K562 (cell line): ENCODE data around the gene MZB1. TPM values are rescaled to one million over a fixed set of nuclear protein-coding genes. Genes with fewer than 3 reads are reported as not detected.

Experiments used
- CCNT2 ChIP-seq: IDR thresholded peaks from 2 replicates; pipeline ENCODE4 v1.6.1; 2011; ENCODE audit warnings: borderline replicate concordance, low read depth, mild to moderate bottlenecking, moderate library complexity, mixed read lengths, low read length; ENCODE audit not compliant: insufficient read length; ENCODE audit errors: extremely low read depth
- CHD4 ChIP-seq: fragments of 200-600 bp; sonication (generic); IDR thresholded peaks from 3 replicates; pipeline ENCODE4 v1.6.1; 2012; ENCODE audit warnings: low read depth, mild to moderate bottlenecking, mixed read lengths, low read length, inconsistent platforms; ENCODE audit not compliant: insufficient read depth, insufficient replicate concordance, poor library complexity, severe bottlenecking
- ETV1 ChIP-seq: fragments of 450-650 bp; conservative IDR thresholded peaks from 2 replicates; pipeline ENCODE4 v1.6.1; 2016; ENCODE audit warnings: missing genetic modification characterization, control low read depth, low read depth, missing compliant biosample characterization
- NR4A1 ChIP-seq, 2 experiments: fragments of 250-450 bp in 1 of 2; fragments of 450-650 bp in 1 of 2; sonication (Bioruptor Pico) in 1 of 2; IDR thresholded peaks; 2 replicates each; pipeline versions ENCODE4 v1.4.0 to v1.6.1; 2016 to 2020; ENCODE audit warnings: mild to moderate bottlenecking in 2 of 2, missing compliant biosample characterization in 1 of 2, missing genetic modification characterization in 1 of 2, moderate library complexity in 1 of 2
- POLR2AphosphoS5 ChIP-seq: IDR thresholded peaks from 2 replicates; pipeline ENCODE4 v1.6.1; 2011; ENCODE audit warnings: mild to moderate bottlenecking, low read depth, low read length, moderate library complexity; ENCODE audit not compliant: control insufficient read depth, insufficient read depth
- SNIP1 ChIP-seq: fragments of 450-650 bp; IDR thresholded peaks from 2 replicates; pipeline ENCODE4 v1.7.1; 2017; ENCODE audit warnings: low read depth, mild to moderate bottlenecking
- ZBTB1 ChIP-seq: sonication (generic); formaldehyde crosslinking; IDR thresholded peaks from 2 replicates; pipeline ENCODE4 v1.8.1; 2023; ENCODE audit warnings: missing genetic modification reagents, low read depth, mild to moderate bottlenecking, borderline replicate concordance
- ZNF584 ChIP-seq: fragments of 200-800 bp; sonication (Bioruptor generic); IDR thresholded peaks from 2 replicates; pipeline ENCODE4 v1.6.1; 2016; ENCODE audit warnings: low read depth, mild to moderate bottlenecking, missing genetic modification characterization, missing compliant biosample characterization
- polyA plus RNA-seq, 8 experiments: library from polyadenylated mRNA; depleted of rRNA in 4 of 8; stranded (reverse) in 5 of 8; unstranded in 3 of 8; fragments of >200 nt; fragmentation: Nextera tagmentation in 2 of 8; fragmentation: Illumina TruSeq in 1 of 8; extraction: Ambion mirVana in 2 of 8; extraction: Trizol in 1 of 8; gene quantifications; 2 replicates each; pipeline versions ENCODE4 v1.2.1 to v1.2.3, GENCODE V29; 2011 to 2014; ENCODE audit warnings: inconsistent platforms in 1 of 8, missing spikeins in 1 of 8
- total RNA-seq, 7 experiments: library from RNA; depleted of rRNA in 6 of 7; stranded (reverse); fragments of >200 nt in 6 of 7; fragmentation: Illumina TruSeq in 2 of 7; extraction: Trizol in 2 of 7; gene quantifications; 2 replicates each; pipeline versions ENCODE4 v1.2.1 to v1.2.3, GENCODE V29; 2011 to 2021; ENCODE audit warnings: low replicate concordance in 1 of 7
- TF ChIP-seq, protein P1 (sequence below): sonication (generic); formaldehyde crosslinking; IDR thresholded peaks from 2 replicates; pipeline ENCODE4 v1.8.1; 2023; ENCODE audit warnings: mild to moderate bottlenecking, missing genetic modification reagents
- TF ChIP-seq, protein P2 (sequence below): fragments of 450-650 bp; IDR thresholded peaks from one replicate; pipeline ENCODE4 v1.6.1; 2018; ENCODE audit warnings: mild to moderate bottlenecking, moderate library complexity; ENCODE audit not compliant: partially characterized antibody
- TF ChIP-seq, protein P3 (sequence below): sonication (generic); formaldehyde crosslinking; IDR thresholded peaks from 2 replicates; pipeline ENCODE4 v1.8.0; 2023; ENCODE audit warnings: mild to moderate bottlenecking, missing genetic modification reagents
- TF ChIP-seq, protein P4 (sequence below): sonication (generic); formaldehyde crosslinking; IDR thresholded peaks from 2 replicates; pipeline ENCODE4 v1.8.0; 2023; ENCODE audit warnings: mild to moderate bottlenecking, missing genetic modification reagents
- TF ChIP-seq, protein P5 (sequence below): fragments of 250-450 bp; sonication (Bioruptor Pico); IDR thresholded peaks from 2 replicates; pipeline ENCODE4 v1.6.1; 2021; ENCODE audit warnings: mild to moderate bottlenecking

Gene MZB1
- total and polyA plus RNA-seq, 9 of the 15 experiments (the other 6 are each of a cell fraction or from before 2014, with no cell fraction given) = 0.13 to 0.31 TPM; not detected in 7

DNA sequence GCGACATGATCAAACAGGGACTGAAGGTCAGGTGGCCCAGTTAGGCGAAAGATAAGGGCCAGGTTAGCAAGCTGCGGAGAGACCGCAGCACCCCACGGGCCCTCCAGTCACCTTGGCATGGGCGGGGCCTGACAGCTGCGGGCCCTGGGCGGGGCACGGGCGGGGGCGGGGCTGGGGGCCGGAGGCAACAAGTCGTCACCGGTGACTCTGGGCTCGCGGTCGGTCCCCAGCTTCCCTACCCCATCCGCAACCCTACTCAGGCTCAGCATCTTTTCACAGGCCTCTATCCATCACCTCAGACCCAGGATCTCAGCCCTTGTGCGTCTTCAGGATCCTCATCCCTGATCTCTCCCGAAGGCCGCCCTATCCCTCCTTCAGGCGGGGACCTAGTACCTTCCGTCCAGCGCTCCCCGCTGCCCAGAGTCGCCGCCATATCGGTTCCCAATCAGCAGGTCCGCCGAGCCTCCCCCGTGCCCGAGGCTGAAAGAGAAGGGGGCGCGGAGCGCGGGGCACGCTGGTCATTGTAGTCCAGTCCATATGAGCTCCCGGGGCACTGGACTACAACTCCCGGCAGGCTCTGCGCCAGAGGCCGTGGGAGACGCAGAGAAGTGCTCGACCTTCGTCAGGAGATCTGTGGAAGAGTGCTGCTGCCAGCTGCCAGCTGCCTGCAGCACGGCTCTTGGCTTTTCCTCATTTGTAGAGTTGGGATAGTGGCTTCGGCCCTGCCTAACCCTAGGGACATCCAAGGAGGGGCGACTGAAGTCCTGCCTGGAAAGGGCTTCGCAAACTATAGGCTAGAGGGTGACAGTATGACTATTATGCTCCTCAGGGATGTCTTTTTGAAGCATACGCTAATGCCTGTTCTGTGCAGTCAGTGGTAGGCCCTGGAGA lies 49.5 kb upstream of the MZB1 start, which contains the start of gene DNAJC18 (continued):
- TF ChIP-seq, protein P1, sequence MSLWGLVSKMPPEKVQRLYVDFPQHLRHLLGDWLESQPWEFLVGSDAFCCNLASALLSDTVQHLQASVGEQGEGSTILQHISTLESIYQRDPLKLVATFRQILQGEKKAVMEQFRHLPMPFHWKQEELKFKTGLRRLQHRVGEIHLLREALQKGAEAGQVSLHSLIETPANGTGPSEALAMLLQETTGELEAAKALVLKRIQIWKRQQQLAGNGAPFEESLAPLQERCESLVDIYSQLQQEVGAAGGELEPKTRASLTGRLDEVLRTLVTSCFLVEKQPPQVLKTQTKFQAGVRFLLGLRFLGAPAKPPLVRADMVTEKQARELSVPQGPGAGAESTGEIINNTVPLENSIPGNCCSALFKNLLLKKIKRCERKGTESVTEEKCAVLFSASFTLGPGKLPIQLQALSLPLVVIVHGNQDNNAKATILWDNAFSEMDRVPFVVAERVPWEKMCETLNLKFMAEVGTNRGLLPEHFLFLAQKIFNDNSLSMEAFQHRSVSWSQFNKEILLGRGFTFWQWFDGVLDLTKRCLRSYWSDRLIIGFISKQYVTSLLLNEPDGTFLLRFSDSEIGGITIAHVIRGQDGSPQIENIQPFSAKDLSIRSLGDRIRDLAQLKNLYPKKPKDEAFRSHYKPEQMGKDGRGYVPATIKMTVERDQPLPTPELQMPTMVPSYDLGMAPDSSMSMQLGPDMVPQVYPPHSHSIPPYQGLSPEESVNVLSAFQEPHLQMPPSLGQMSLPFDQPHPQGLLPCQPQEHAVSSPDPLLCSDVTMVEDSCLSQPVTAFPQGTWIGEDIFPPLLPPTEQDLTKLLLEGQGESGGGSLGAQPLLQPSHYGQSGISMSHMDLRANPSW = no peak
- TF ChIP-seq ZNF584 = no peak
- TF ChIP-seq, protein P2, sequence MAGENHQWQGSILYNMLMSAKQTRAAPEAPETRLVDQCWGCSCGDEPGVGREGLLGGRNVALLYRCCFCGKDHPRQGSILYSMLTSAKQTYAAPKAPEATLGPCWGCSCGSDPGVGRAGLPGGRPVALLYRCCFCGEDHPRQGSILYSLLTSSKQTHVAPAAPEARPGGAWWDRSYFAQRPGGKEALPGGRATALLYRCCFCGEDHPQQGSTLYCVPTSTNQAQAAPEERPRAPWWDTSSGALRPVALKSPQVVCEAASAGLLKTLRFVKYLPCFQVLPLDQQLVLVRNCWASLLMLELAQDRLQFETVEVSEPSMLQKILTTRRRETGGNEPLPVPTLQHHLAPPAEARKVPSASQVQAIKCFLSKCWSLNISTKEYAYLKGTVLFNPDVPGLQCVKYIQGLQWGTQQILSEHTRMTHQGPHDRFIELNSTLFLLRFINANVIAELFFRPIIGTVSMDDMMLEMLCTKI = no peak
- peak; percentile 41; the same call in 1 of the 2 replicates for TF ChIP-seq POLR2AphosphoS5
- TF ChIP-seq, protein P3, sequence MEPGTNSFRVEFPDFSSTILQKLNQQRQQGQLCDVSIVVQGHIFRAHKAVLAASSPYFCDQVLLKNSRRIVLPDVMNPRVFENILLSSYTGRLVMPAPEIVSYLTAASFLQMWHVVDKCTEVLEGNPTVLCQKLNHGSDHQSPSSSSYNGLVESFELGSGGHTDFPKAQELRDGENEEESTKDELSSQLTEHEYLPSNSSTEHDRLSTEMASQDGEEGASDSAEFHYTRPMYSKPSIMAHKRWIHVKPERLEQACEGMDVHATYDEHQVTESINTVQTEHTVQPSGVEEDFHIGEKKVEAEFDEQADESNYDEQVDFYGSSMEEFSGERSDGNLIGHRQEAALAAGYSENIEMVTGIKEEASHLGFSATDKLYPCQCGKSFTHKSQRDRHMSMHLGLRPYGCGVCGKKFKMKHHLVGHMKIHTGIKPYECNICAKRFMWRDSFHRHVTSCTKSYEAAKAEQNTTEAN (CRISPR knock-in tag) = no peak
- TF ChIP-seq, protein P4, sequence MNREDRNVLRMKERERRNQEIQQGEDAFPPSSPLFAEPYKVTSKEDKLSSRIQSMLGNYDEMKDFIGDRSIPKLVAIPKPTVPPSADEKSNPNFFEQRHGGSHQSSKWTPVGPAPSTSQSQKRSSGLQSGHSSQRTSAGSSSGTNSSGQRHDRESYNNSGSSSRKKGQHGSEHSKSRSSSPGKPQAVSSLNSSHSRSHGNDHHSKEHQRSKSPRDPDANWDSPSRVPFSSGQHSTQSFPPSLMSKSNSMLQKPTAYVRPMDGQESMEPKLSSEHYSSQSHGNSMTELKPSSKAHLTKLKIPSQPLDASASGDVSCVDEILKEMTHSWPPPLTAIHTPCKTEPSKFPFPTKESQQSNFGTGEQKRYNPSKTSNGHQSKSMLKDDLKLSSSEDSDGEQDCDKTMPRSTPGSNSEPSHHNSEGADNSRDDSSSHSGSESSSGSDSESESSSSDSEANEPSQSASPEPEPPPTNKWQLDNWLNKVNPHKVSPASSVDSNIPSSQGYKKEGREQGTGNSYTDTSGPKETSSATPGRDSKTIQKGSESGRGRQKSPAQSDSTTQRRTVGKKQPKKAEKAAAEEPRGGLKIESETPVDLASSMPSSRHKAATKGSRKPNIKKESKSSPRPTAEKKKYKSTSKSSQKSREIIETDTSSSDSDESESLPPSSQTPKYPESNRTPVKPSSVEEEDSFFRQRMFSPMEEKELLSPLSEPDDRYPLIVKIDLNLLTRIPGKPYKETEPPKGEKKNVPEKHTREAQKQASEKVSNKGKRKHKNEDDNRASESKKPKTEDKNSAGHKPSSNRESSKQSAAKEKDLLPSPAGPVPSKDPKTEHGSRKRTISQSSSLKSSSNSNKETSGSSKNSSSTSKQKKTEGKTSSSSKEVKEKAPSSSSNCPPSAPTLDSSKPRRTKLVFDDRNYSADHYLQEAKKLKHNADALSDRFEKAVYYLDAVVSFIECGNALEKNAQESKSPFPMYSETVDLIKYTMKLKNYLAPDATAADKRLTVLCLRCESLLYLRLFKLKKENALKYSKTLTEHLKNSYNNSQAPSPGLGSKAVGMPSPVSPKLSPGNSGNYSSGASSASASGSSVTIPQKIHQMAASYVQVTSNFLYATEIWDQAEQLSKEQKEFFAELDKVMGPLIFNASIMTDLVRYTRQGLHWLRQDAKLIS (CRISPR knock-in tag) = no peak
- TF ChIP-seq ETV1 (tag) = no peak
- TF ChIP-seq NR4A1 (CRISPR knock-in tag; IDR thresholded peaks at IDR 0.05) = no peak
- TF ChIP-seq NR4A1 (tag; IDR thresholded peaks at IDR 0.05) = 0 out of 2 replicates have a peak, but pooled peaks have one; percentile 43
- no peak for TF ChIP-seq SNIP1
- TF ChIP-seq, protein P5, sequence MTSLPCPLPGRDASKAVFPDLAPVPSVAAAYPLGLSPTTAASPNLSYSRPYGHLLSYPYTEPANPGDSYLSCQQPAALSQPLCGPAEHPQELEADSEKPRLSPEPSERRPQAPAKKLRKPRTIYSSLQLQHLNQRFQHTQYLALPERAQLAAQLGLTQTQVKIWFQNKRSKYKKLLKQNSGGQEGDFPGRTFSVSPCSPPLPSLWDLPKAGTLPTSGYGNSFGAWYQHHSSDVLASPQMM (CRISPR knock-in tag) = no peak
- TF ChIP-seq CHD4 = no peak
- TF ChIP-seq CCNT2 = no peak
- TF ChIP-seq ZBTB1 = no peak
